NB4 (cell line): ENCODE results near the gene NDUFC2.
A peak's percentile ranks its signal among the peaks of the same experiment; 100 is the strongest.

ENCODE experiments used
- DNase-seq: peaks from one replicate; pipeline ENCODE4 v3.0.0; 2010; ENCODE audit warnings: low read depth
- H3K4me3 ChIP-seq: one replicate; pipeline ENCODE4 v1.5.1; 2011; ENCODE audit warnings: mild to moderate bottlenecking, low read depth, low read length, moderate library complexity
- CTCF ChIP-seq: IDR thresholded peaks from one replicate; pipeline ENCODE4 v1.5.1; 2012; ENCODE audit warnings: low read depth, low read length
- MAX ChIP-seq: IDR thresholded peaks from 2 replicates; pipeline ENCODE4 v1.6.1; 2011; ENCODE audit warnings: low read depth, low read length
- MYC ChIP-seq: IDR thresholded peaks from 2 replicates; pipeline ENCODE4 v1.6.1; 2011; ENCODE audit warnings: low read depth, low read length
- POLR2A ChIP-seq: IDR thresholded peaks from 2 replicates; pipeline ENCODE4 v1.6.1; 2011; ENCODE audit warnings: mild to moderate bottlenecking; ENCODE audit not compliant: insufficient read length; ENCODE audit errors: extremely low read depth

NDUFC2 gene

GRCh38 chr11:78079232-78080083 lies at the start of gene NDUFC2:
Gene NDUFC2, minus strand, starts transcription at chr11:78079862. Its CDS starts 118 bp downstream, at chr11:78079744.
- peak within 1 kb of the TSS; percentile 91 for H3K4me3 ChIP-seq
- DNase-seq: peak; percentile 93
- TF ChIP-seq POLR2A (peak; percentile 86), MAX (peak; percentile 73), MYC (peak; percentile 89), CTCF (no peak)

GRCh38 chr11:78127403-78127802 lies 47.7 kb upstream of the NDUFC2 start:
- TF ChIP-seq MAX: no peak
- no peak for TF ChIP-seq POLR2A
- TF ChIP-seq MYC: no peak
- no peak for TF ChIP-seq CTCF
- DNase-seq: peak; percentile 69
- H3K4me3 ChIP-seq: no peak overlapping the region

GRCh38 chr11:78112582-78113275 lies 33.1 kb upstream of the NDUFC2 start:
- no peak for DNase-seq
- no peak overlapping the region for H3K4me3 ChIP-seq
- no peak for TF ChIP-seq MAX
- no peak for TF ChIP-seq POLR2A
- TF ChIP-seq MYC: no peak
- TF ChIP-seq CTCF: no peak

GRCh38 chr11:78111298-78111697 lies 31.6 kb upstream of the NDUFC2 start:
- TF ChIP-seq CTCF (no peak), POLR2A (no peak), MYC (no peak), MAX (no peak)
- no peak for DNase-seq
- no peak overlapping the region for H3K4me3 ChIP-seq

GRCh38 chr11:78110830-78111229 lies 31.2 kb upstream of the NDUFC2 start:
- TF ChIP-seq CTCF: no peak
- TF ChIP-seq POLR2A: no peak
- TF ChIP-seq MAX: no peak
- TF ChIP-seq MYC: no peak
- H3K4me3 ChIP-seq: no peak overlapping the region
- DNase-seq: no peak
